Pons (tissue), 1 donor: ENCODE measurements around the gene DNAJB11.
"Not testable (repeated sequence)": the region's sequence is repeated elsewhere in the genome, so short reads cannot be mapped to it uniquely, and the experiment has no call there.

Experiments used
- DNase-seq: peaks from one replicate; pipeline ENCODE4 v3.0.0-alpha.2; 2016; ENCODE audit warnings: low spot score

Gene DNAJB11

GRCh38 chr3:186552408-186553031 lies 18.0 kb upstream of the DNAJB11 start:
- no peak for DNase-seq

GRCh38 chr3:186564586-186564985 lies 5.9 kb upstream of the DNAJB11 start:
- DNase-seq: no peak

GRCh38 chr3:186566772-186567071 lies 3.8 kb upstream of the DNAJB11 start:
- DNase-seq: peak; percentile 29

GRCh38 chr3:186567072-186567921 lies 3.2 kb upstream of the DNAJB11 start, which contains the start of gene TBCCD1:
Gene TBCCD1 (minus strand): TSS chr3:186567339. CDS start chr3:186564329, 3,010 bp downstream.
- peak; percentile 82 for DNase-seq

GRCh38 chr3:186569361-186569760 lies 1.2 kb upstream of the DNAJB11 start:
- not testable (repeated sequence) for DNase-seq

- no peak for DNase-seq
Observed at GRCh38 chr3:186569779-186570095, 783 bp upstream of the DNAJB11 start.

- no peak for DNase-seq
Observed at GRCh38 chr3:186570941-186571643, 572 bp downstream of the DNAJB11 start.

GRCh38 chr3:186571644-186572013 lies 1.1 kb downstream of the DNAJB11 start:
- DNase-seq: no peak

- no peak for DNase-seq
Observed at GRCh38 chr3:186577521-186577920, 7.0 kb downstream of the DNAJB11 start.

- DNase-seq: no peak
Observed at GRCh38 chr3:186580785-186581184, 10.3 kb downstream of the DNAJB11 start.

GRCh38 chr3:186582541-186582940 lies 12.0 kb downstream of the DNAJB11 start:
- no peak for DNase-seq

GRCh38 chr3:186583831-186584230 lies 13.3 kb downstream of the DNAJB11 start:
- no peak for DNase-seq

- DNase-seq: not testable (repeated sequence)
Observed at GRCh38 chr3:186586245-186586644, 15.7 kb downstream of the DNAJB11 start.

GRCh38 chr3:186587183-186587582 lies 16.7 kb downstream of the DNAJB11 start:
- DNase-seq: no peak

- DNase-seq: no peak
Observed at GRCh38 chr3:186588632-186589031, 18.1 kb downstream of the DNAJB11 start.

- DNase-seq: no peak
Observed at GRCh38 chr3:186589121-186589520, 18.6 kb downstream of the DNAJB11 start.

GRCh38 chr3:186589856-186590579 lies 19.5 kb downstream of the DNAJB11 start:
- DNase-seq: no peak

GRCh38 chr3:186590580-186591295 lies 20.2 kb downstream of the DNAJB11 start:
- no peak for DNase-seq

GRCh38 chr3:186592682-186593081 lies 22.2 kb downstream of the DNAJB11 start:
- no peak for DNase-seq

- no peak for DNase-seq
Observed at GRCh38 chr3:186593862-186594261, 23.3 kb downstream of the DNAJB11 start.

- no peak for DNase-seq
Observed at GRCh38 chr3:186594591-186595113, 24.1 kb downstream of the DNAJB11 start.
